Spinal cord (tissue), 10 donors: ENCODE data around the gene TMEM131L. TPM values are rescaled to one million over a fixed set of nuclear protein-coding genes. Genes with fewer than 3 reads are reported as not detected.
A peak's percentile ranks its signal among the peaks of the same experiment; 100 is the strongest.
"Not testable (repeated sequence)": the region's sequence is repeated elsewhere in the genome, so short reads cannot be mapped to it uniquely, and the experiment has no call there.

ENCODE experiments used
- DNase-seq, 6 donors: peaks; one replicate each; pipeline versions ENCODE4 v3.0.0 to v3.0.0-alpha.2; 2013 to 2015; ENCODE audit warnings: low spot score in 6 of 6, low read depth in 4 of 6
- H3K27ac ChIP-seq: one replicate; pipeline ENCODE4 v1.5.1; 2013; ENCODE audit warnings: low read depth, low read length, control low read depth
- H3K27me3 ChIP-seq: one replicate; pipeline ENCODE4 v1.6.1; 2013; ENCODE audit warnings: low read length; ENCODE audit not compliant: control insufficient read depth, insufficient read depth
- H3K36me3 ChIP-seq: one replicate; pipeline ENCODE4 v1.6.1; 2013; ENCODE audit warnings: low read length; ENCODE audit not compliant: control insufficient read depth, insufficient read depth
- H3K4me1 ChIP-seq: one replicate; pipeline ENCODE4 v1.6.1; 2013; ENCODE audit warnings: low read length; ENCODE audit not compliant: control insufficient read depth, insufficient read depth
- H3K4me3 ChIP-seq: one replicate; pipeline ENCODE4 v1.5.1; 2013; ENCODE audit warnings: low read depth, low read length, control low read depth
- H3K9me3 ChIP-seq: one replicate; pipeline ENCODE4 v1.6.1; 2013; ENCODE audit warnings: low read length; ENCODE audit not compliant: control insufficient read depth, insufficient read depth
- WGBS: methylation state at CpG from one replicate; pipeline ENCODE4 v1.1.5; 2013; ENCODE audit warnings: missing lambda C conversion rate; ENCODE audit not compliant: insufficient coverage; 5-methylcytosine and 5-hydroxymethylcytosine counted together
- long read RNA-seq, 4 donors: transcript quantifications; one replicate each; lab custom pipeline, GENCODE V29; 2026
- polyA plus RNA-seq, 2 donors: library from polyadenylated mRNA; unstranded; fragments of 120-200 nt; gene quantifications; one replicate each; pipeline ENCODE4 v1.2.1, GENCODE V29; 2013; ENCODE audit not compliant: insufficient read length in 2 of 2
- total RNA-seq, 2 donors: library from RNA; depleted of rRNA in 1 of 2; stranded (reverse); fragments of 120-200 nt in 1 of 2; fragments of >200 nt in 1 of 2; gene quantifications; one replicate each; pipeline versions ENCODE4 v1.2.3 to v1.2.4, GENCODE V29; 2013 to 2014
- donor health status: healthy.

Gene TMEM131L
- 10 to 100 TPM in 1 of 2 donors, 1 to 10 TPM in 1; 6.5 to 18.1 TPM for total RNA-seq
- 10 to 100 TPM; 11.7 to 13.0 TPM for polyA plus RNA-seq
- long read RNA-seq, donor 1: 0 reads
- long read RNA-seq, donor 2: 0 reads
- long read RNA-seq, donor 3: 0 reads
- long read RNA-seq, donor 4: 0 reads

- H3K27me3 ChIP-seq: no peaks in the 10 kb centered on the region
- no peaks in the 10 kb centered on the region for H3K9me3 ChIP-seq
- peak within 1 kb of the TSS; percentile 25 for H3K27ac ChIP-seq
- H3K36me3 ChIP-seq: no peaks in the 10 kb centered on the region
- H3K4me1 ChIP-seq: peaks cover 18% of the 10 kb centered on the region
- DNase-seq: peak in 3 of 6 donors; percentile 45 to 90 (median 86)
- WGBS: under 1% methylated on average over 98 of the region's 103 CpGs
- H3K4me3 ChIP-seq: peak within 1 kb of the TSS; percentile 84
Measured at GRCh38 chr4:153466081-153466948, at the start of gene TMEM131L. TSS of gene TMEM131L (plus strand) at chr4:153466360. CDS start at chr4:153466398, 38 bp downstream.

- H3K27me3 ChIP-seq, H3K4me1 ChIP-seq, H3K36me3 ChIP-seq, DNase-seq, H3K4me3 ChIP-seq, H3K27ac ChIP-seq, H3K9me3 ChIP-seq: not testable (repeated sequence)
- WGBS: 100% methylated on average over 2 of the region's 8 CpGs
Measured at GRCh38 chr4:153416456-153416855, 49.7 kb upstream of the TMEM131L start.

- H3K27ac ChIP-seq: no peak overlapping the region
- no peaks in the 10 kb centered on the region for H3K36me3 ChIP-seq
- DNase-seq: no peak
- no peaks in the 10 kb centered on the region for H3K4me1 ChIP-seq
- WGBS: 100% methylated on average over 3 of the region's 7 CpGs
- no peaks in the 10 kb centered on the region for H3K27me3 ChIP-seq
- no peak overlapping the region for H3K4me3 ChIP-seq
- H3K9me3 ChIP-seq: no peaks in the 10 kb centered on the region
Measured at GRCh38 chr4:153418121-153418520, 48.0 kb upstream of the TMEM131L start.

GRCh38 chr4:153418558-153418957, 47.6 kb upstream of the TMEM131L start:
- Histone ChIP-seq H3K27me3 (no peaks in the 10 kb centered on the region), H3K9me3 (no peaks in the 10 kb centered on the region), H3K27ac (no peak overlapping the region), H3K4me1 (no peaks in the 10 kb centered on the region), H3K4me3 (no peak overlapping the region), H3K36me3 (no peaks in the 10 kb centered on the region)
- no peak for DNase-seq
- WGBS: no CpG with 5 or more reads among the region's 3 CpGs

- Histone ChIP-seq H3K4me1 (no peaks in the 10 kb centered on the region), H3K9me3 (no peaks in the 10 kb centered on the region), H3K4me3 (no peak overlapping the region), H3K36me3 (no peaks in the 10 kb centered on the region), H3K27ac (no peak overlapping the region), H3K27me3 (no peaks in the 10 kb centered on the region)
- WGBS: 78% methylated on average over 1 of the region's 5 CpGs
- DNase-seq: no peak
Measured at GRCh38 chr4:153419029-153419428, 47.1 kb upstream of the TMEM131L start.

- H3K27me3 ChIP-seq: no peaks in the 10 kb centered on the region
- DNase-seq: no peak
- H3K36me3 ChIP-seq: no peaks in the 10 kb centered on the region
- H3K4me1 ChIP-seq: no peaks in the 10 kb centered on the region
- WGBS: 78% methylated on average over 6 of the region's 9 CpGs
- no peak overlapping the region for H3K4me3 ChIP-seq
- no peaks in the 10 kb centered on the region for H3K9me3 ChIP-seq
- no peak overlapping the region for H3K27ac ChIP-seq
Measured at GRCh38 chr4:153419673-153420278, 46.4 kb upstream of the TMEM131L start.

GRCh38 chr4:153420361-153420760, 45.8 kb upstream of the TMEM131L start:
- WGBS: 100% methylated on average over 1 of the region's 2 CpGs
- H3K4me3 ChIP-seq: no peak overlapping the region
- no peaks in the 10 kb centered on the region for H3K4me1 ChIP-seq

GRCh38 chr4:153421941-153422340, 44.2 kb upstream of the TMEM131L start:
- DNase-seq: peak in 1 of 6 donors; percentile 52
- Histone ChIP-seq H3K4me3 (no peak overlapping the region), H3K36me3 (no peaks in the 10 kb centered on the region), H3K9me3 (no peaks in the 10 kb centered on the region), H3K27me3 (no peaks in the 10 kb centered on the region), H3K4me1 (no peaks in the 10 kb centered on the region), H3K27ac (no peak overlapping the region)
- no CpG with 5 or more reads among the region's 3 CpGs for WGBS

More at GRCh38 chr4:153420361-153420760, 45.8 kb upstream of the TMEM131L start:
- Histone ChIP-seq H3K9me3 (no peaks in the 10 kb centered on the region), H3K27me3 (no peaks in the 10 kb centered on the region), H3K36me3 (no peaks in the 10 kb centered on the region), H3K27ac (no peak overlapping the region)
- DNase-seq: no peak

GRCh38 chr4:153426207-153426885, 39.8 kb upstream of the TMEM131L start:
- no peak for DNase-seq
- H3K27ac ChIP-seq: no peak overlapping the region
- H3K27me3 ChIP-seq: no peaks in the 10 kb centered on the region
- no CpG with 5 or more reads among the region's 4 CpGs for WGBS
- H3K36me3 ChIP-seq: no peaks in the 10 kb centered on the region
- no peaks in the 10 kb centered on the region for H3K4me1 ChIP-seq
- no peaks in the 10 kb centered on the region for H3K9me3 ChIP-seq
- H3K4me3 ChIP-seq: no peak overlapping the region
